Measurements from ENCODE around the gene TMCC3. TPM values are rescaled to one million over a fixed set of nuclear protein-coding genes. Genes with fewer than 3 reads are reported as not detected.
A peak's percentile ranks its signal among the peaks of the same experiment; 100 is the strongest.

The TMCC3 gene
- total RNA-seq, 4 donors from 2014 or later = 12.4 to 47.3 (median 32.7) TPM

GRCh38 chr12:94663702-94664101 is 13.3 kb upstream of the TMCC3 start:
- H3K27me3 ChIP-seq = no peaks in the 10 kb centered on the region
- TF ChIP-seq POLR2A (IDR thresholded peaks at IDR 0.05) (no peak), CTCF (IDR thresholded peaks at IDR 0.05) (no peak)
- H3K4me3 ChIP-seq = no peak overlapping the region
- intact Hi-C loops (cut with DNase I; ENCODE audit: low total_unique reads) = no loop called here
- H3K9me3 ChIP-seq = no peaks in the 10 kb centered on the region
- no peaks in the 10 kb centered on the region for H3K4me1 ChIP-seq
- no peaks in the 10 kb centered on the region for H3K36me3 ChIP-seq
- DNase-seq = no peak
- no peak overlapping the region for H3K27ac ChIP-seq

DNA sequence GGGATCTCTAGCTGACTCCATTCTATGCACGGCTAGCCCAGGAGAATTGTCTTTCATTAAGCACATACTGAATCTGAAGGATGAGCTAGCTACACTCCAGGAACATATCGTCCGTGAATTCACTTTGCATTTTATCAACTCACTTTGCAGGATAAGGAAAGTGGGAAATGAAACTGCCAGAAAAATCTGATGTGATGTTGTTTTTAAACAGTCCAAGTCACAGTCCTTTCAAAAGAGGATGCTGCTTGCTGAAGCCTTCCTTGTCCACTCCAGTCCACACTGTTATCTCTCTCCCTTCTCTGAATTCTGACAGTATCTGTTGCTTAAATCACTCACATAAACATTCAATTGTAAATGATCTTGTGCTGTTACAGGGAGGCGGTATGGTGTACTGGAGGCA is 12.7 kb upstream of the TMCC3 start:
- Histone ChIP-seq H3K36me3 (no peaks in the 10 kb centered on the region), H3K4me1 (no peaks in the 10 kb centered on the region), H3K27me3 (no peaks in the 10 kb centered on the region), H3K4me3 (no peak overlapping the region), H3K9me3 (no peaks in the 10 kb centered on the region), H3K27ac (no peak overlapping the region)
- TF ChIP-seq CTCF (IDR thresholded peaks at IDR 0.05) = no peak
- no peak for TF ChIP-seq POLR2A (IDR thresholded peaks at IDR 0.05)
- no peak for DNase-seq
- intact Hi-C loops (cut with DNase I; ENCODE audit: low total_unique reads) = no loop called here

GRCh38 chr12:94660436-94660835 is 10.1 kb upstream of the TMCC3 start:
- no peaks in the 10 kb centered on the region for H3K27me3 ChIP-seq
- DNase-seq = no peak
- no peaks in the 10 kb centered on the region for H3K4me1 ChIP-seq
- intact Hi-C loops (cut with DNase I; ENCODE audit: low total_unique reads) = no loop called here
- H3K27ac ChIP-seq = no peak overlapping the region
- TF ChIP-seq POLR2A (IDR thresholded peaks at IDR 0.05) = no peak
- TF ChIP-seq CTCF (IDR thresholded peaks at IDR 0.05) = no peak
- H3K4me3 ChIP-seq = no peak overlapping the region
- no peaks in the 10 kb centered on the region for H3K9me3 ChIP-seq
- no peaks in the 10 kb centered on the region for H3K36me3 ChIP-seq

DNA sequence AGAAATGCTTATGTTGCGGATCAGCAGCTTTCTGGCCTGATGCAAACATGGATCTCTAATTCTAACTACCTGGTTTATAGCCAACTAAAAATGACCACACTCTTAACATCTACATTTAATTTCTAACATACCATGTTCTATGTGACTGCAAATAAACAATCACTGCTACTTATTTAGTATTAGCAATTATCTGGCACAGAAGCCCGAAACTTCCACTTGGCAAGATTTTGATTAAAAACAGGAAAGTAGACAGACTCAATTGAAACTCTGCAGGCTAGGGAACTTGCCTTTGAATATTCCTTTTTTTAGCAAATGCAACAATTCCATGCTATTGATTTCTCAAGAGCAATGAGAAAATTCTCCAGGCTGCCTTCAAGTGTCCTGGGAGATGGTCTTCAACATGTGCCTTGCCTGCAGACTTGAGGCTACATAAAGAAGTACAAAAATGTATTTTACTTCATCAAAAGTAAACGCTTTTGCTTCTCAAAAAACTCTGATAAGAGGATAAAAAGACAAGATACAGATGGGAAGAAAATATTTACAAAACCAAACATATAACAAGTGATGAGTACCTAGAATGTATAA is 9.1 kb upstream of the TMCC3 start:
- Histone ChIP-seq H3K4me1 (no peaks in the 10 kb centered on the region), H3K27ac (peak overlapping the region in 1 of 2 donors; percentile 22), H3K27me3 (no peaks in the 10 kb centered on the region), H3K4me3 (no peak overlapping the region), H3K9me3 (no peaks in the 10 kb centered on the region), H3K36me3 (no peaks in the 10 kb centered on the region)
- DNase-seq = no peak
- TF ChIP-seq POLR2A (IDR thresholded peaks at IDR 0.05) (no peak), CTCF (IDR thresholded peaks at IDR 0.05) (no peak)
- intact Hi-C loops (cut with DNase I; ENCODE audit: low total_unique reads) = no loop called here

- intact Hi-C loops (cut with DNase I; ENCODE audit: low total_unique reads) = no loop called here
- no peak overlapping the region for H3K4me3 ChIP-seq
- DNase-seq = no peak
- H3K4me1 ChIP-seq = no peaks in the 10 kb centered on the region
- no peak for TF ChIP-seq POLR2A (IDR thresholded peaks at IDR 0.05)
- TF ChIP-seq CTCF (IDR thresholded peaks at IDR 0.05) = no peak
- H3K36me3 ChIP-seq = no peaks in the 10 kb centered on the region
- no peaks in the 10 kb centered on the region for H3K9me3 ChIP-seq
- peak overlapping the region in 1 of 2 donors; percentile 22 for H3K27ac ChIP-seq
- H3K27me3 ChIP-seq = no peaks in the 10 kb centered on the region
Observed at GRCh38 chr12:94658931-94659330, 8.6 kb upstream of the TMCC3 start.

All from uterus (tissue), 4 donors.